Activated naive CD4-positive, alpha-beta T cell treated with Interleukin-2 at 50 U/mL for 16 hours (primary cell): ENCODE measurements around the gene PCDHGA5.
A peak's percentile ranks its signal among the peaks of the same experiment; 100 is the strongest.
"Not testable (repeated sequence)": the region's sequence is repeated elsewhere in the genome, so short reads cannot be mapped to it uniquely, and the experiment has no call there.

ENCODE experiments used
- DNase-seq: peaks from one replicate; pipeline ENCODE4 v3.0.0-alpha.2; 2020

The PCDHGA5 gene

GRCh38 chr5:141354900-141355469 is 9.0 kb upstream of the PCDHGA5 start, which contains the start of gene PCDHGA4:
Gene PCDHGA4, plus strand, starts transcription at chr5:141355021. Its CDS starts 87 bp downstream, at chr5:141355108.
- DNase-seq = no peak

- DNase-seq = no peak
Observed at GRCh38 chr5:141355641-141356040, 8.3 kb upstream of the PCDHGA5 start.

GRCh38 chr5:141356133-141356532 is 7.8 kb upstream of the PCDHGA5 start:
- no peak for DNase-seq

GRCh38 chr5:141356950-141357349 is 7.0 kb upstream of the PCDHGA5 start:
- no peak for DNase-seq

- no peak for DNase-seq
Observed at GRCh38 chr5:141359790-141360426, 4.1 kb upstream of the PCDHGA5 start, which contains the start of gene PCDHGB2. Gene PCDHGB2, plus strand, starts transcription at chr5:141359994. Its CDS starts 142 bp downstream, at chr5:141360136.

- no peak for DNase-seq
Observed at GRCh38 chr5:141360685-141361084, 3.3 kb upstream of the PCDHGA5 start.

GRCh38 chr5:141362719-141363118 is 1.2 kb upstream of the PCDHGA5 start:
- DNase-seq = no peak

GRCh38 chr5:141366016-141366896 is 2.3 kb downstream of the PCDHGA5 start:
- DNase-seq = no peak

- peak; percentile 36 for DNase-seq
Observed at GRCh38 chr5:141369994-141370848, 6.3 kb downstream of the PCDHGA5 start, which contains the start of gene PCDHGB3. Gene PCDHGB3, plus strand, starts transcription at chr5:141370242. Its CDS starts 153 bp downstream, at chr5:141370395.

- no peak for DNase-seq
Observed at GRCh38 chr5:141371572-141372475, 7.9 kb downstream of the PCDHGA5 start.

GRCh38 chr5:141373673-141374317 is 9.8 kb downstream of the PCDHGA5 start, which contains the start of gene PCDHGA6:
Gene PCDHGA6, plus strand, starts transcription at chr5:141373891. Its CDS starts 193 bp downstream, at chr5:141374084.
- no peak for DNase-seq

- DNase-seq = no peak
Observed at GRCh38 chr5:141374627-141375026, 10.7 kb downstream of the PCDHGA5 start.

GRCh38 chr5:141375444-141376155 is 11.6 kb downstream of the PCDHGA5 start:
- not testable (repeated sequence) for DNase-seq

- no peak for DNase-seq
Observed at GRCh38 chr5:141382469-141383294, 18.7 kb downstream of the PCDHGA5 start, which contains the start of gene PCDHGA7. Gene PCDHGA7, plus strand, starts transcription at chr5:141382742. Its CDS starts 158 bp downstream, at chr5:141382900.

- no peak for DNase-seq
Observed at GRCh38 chr5:141383345-141383744, 19.4 kb downstream of the PCDHGA5 start.

- no peak for DNase-seq
Observed at GRCh38 chr5:141384471-141385267, 20.7 kb downstream of the PCDHGA5 start.

- DNase-seq = peak; percentile 18
Observed at GRCh38 chr5:141387557-141388311, 23.8 kb downstream of the PCDHGA5 start, which contains the start of gene PCDHGB4. Gene PCDHGB4, plus strand, starts transcription at chr5:141387698. Its CDS starts 187 bp downstream, at chr5:141387885.
